ENCODE data around the gene NMRK2.

The NMRK2 gene

DNA sequence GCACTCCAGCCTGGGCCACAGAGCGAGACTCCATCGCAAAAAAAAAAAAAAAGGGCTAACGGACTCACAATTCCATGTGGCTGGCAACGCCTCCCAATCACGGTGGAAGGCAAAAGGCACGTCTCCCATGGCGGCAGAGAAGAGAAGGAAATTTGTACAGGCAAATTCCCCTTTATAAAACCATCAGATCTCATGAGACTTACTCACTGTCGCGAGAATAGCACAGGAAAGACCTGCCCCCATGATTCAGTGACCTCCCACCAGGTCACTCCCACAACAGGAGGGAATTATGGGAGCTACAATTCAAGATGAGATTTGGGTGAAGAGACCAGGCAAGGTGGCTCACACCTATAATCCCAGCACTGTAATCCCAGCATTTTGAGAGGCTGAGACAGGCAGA is 18.7 kb upstream of the NMRK2 start:
- TF ChIP-seq, protein P1, sequence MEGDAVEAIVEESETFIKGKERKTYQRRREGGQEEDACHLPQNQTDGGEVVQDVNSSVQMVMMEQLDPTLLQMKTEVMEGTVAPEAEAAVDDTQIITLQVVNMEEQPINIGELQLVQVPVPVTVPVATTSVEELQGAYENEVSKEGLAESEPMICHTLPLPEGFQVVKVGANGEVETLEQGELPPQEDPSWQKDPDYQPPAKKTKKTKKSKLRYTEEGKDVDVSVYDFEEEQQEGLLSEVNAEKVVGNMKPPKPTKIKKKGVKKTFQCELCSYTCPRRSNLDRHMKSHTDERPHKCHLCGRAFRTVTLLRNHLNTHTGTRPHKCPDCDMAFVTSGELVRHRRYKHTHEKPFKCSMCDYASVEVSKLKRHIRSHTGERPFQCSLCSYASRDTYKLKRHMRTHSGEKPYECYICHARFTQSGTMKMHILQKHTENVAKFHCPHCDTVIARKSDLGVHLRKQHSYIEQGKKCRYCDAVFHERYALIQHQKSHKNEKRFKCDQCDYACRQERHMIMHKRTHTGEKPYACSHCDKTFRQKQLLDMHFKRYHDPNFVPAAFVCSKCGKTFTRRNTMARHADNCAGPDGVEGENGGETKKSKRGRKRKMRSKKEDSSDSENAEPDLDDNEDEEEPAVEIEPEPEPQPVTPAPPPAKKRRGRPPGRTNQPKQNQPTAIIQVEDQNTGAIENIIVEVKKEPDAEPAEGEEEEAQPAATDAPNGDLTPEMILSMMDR (IDR thresholded peaks at IDR 0.05), result no peak
- Histone ChIP-seq H3K4me3 (no peak overlapping the region), H3K27ac (no peak overlapping the region)
- DNase-seq (ENCODE audit: low spot score), result no peak

DNA sequence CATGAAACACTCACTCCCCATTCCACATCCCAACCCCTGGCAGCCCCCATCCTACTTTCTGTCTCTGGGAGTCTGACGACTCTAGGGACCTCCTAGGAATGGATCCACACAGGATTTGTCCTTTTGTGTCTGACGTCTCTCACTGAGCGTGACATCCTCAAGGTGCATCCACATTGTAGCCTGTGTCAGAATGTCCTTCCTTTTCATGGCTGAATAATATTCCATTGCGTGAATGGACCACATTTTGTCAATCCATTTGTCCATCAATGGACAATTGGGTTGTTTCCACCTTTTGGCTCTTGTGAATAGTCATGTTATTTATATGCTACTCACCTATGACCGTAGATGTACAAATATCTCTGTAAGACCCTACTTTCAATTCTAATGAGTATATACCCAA is 16.8 kb upstream of the NMRK2 start:
- H3K4me3 ChIP-seq, result no peak overlapping the region
- no peak for DNase-seq (ENCODE audit: low spot score)
- TF ChIP-seq, protein P1 (IDR thresholded peaks at IDR 0.05), result no peak

DNA sequence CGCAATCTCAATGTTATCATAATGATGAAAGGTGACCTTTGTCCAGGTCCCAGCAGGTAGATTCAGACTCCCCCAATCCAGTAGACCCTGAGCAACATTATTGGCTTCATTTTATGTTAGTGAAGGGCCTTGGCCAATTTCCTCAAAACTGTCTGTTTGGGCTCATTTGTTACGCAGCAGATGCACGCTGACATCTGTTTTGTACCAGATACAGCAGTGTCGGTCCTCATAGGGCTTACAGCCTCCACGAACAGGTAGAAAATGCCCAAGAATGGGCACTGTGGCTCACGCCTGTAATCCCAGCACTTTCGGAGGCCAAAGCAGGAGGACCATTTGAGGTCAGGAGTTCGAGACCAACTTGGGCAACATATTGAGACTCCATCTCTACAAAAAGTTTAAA is 13.1 kb upstream of the NMRK2 start:
- TF ChIP-seq, protein P1 (IDR thresholded peaks at IDR 0.05), result no peak
- no peak overlapping the region for H3K4me3 ChIP-seq
- H3K27ac ChIP-seq, result no peak overlapping the region
- DNase-seq (ENCODE audit: low spot score), result no peak

More for the DNA sequence above, 16.8 kb upstream of the NMRK2 start:
- H3K27ac ChIP-seq, result no peak overlapping the region

GRCh38 chr19:3923096-3923758 is 9.6 kb upstream of the NMRK2 start:
- TF ChIP-seq, protein P1 (IDR thresholded peaks at IDR 0.05), result no peak
- H3K27ac ChIP-seq, result no peak overlapping the region

GRCh38 chr19:3923912-3924311 is 9.0 kb upstream of the NMRK2 start:
- no peak for DNase-seq (ENCODE audit: low spot score)
- TF ChIP-seq, protein P1 (IDR thresholded peaks at IDR 0.05), result no peak
- Histone ChIP-seq H3K27ac (no peak overlapping the region), H3K4me3 (no peak overlapping the region)

More at GRCh38 chr19:3923096-3923758, 9.6 kb upstream of the NMRK2 start:
- no peak overlapping the region for H3K4me3 ChIP-seq
- no peak for DNase-seq (ENCODE audit: low spot score)

DNA sequence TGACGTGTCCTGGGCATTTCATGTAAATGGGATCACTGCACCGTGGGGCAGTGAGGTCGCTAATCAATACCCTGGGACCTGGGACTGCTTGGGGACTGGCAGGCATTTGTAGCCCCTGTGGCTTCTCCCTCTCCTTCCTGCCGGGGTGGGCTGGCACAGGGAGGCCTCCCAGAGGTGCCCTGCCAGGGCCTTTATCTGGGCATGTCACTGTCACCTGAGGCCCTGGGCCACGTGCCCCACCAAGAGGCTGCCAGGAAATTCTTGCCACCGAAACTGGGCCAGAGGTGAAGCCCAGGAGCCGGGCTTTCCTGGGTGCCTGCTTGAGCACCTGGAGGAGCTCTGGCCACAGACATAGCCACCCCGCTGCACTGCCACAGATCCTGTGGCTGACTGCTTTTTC is 1.8 kb upstream of the NMRK2 start:
- TF ChIP-seq, protein P1 (IDR thresholded peaks at IDR 0.05), result no peak
- DNase-seq (ENCODE audit: low spot score), result no peak
- H3K4me3 ChIP-seq, result no peak overlapping the region

More for the DNA sequence above, 1.8 kb upstream of the NMRK2 start:
- no peak overlapping the region for H3K27ac ChIP-seq
